ENCODE results near the gene KLK12.

KLK12 gene

DNA sequence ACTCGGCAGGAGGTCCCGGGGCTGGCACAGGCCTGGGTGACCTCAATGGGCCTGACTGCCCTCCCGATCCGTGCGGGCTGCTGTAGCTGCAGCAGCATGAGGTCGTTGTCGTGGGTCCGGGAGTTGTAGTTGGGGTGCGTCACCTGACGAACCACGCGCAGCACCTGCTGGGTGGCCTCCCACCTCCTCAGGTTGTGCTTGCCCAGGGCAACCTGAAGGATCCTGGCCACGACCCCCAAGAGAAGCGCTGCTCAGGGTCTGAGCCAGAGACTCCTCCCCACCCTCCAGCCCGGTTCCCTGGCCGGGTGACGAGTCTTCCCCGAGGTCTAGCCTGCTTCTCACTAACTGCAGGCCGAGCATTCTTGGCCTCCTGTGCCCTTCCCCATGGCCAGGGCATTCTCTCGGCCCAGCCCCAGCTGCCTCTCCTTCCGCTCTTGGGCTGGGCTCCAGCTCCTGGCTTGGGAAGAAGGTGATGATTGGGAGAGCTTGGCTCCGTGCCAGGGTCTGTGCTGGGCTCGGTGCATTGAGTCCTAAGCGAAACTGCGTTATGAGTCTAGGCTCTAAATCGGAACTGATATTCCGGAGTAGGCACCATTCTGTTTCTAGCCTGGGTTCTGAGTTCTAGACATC lies 44.8 kb upstream of the KLK12 start:
- DNase-seq (ENCODE audit: low spot score) = peak; percentile 30
- ChIA-PET CTCF (interaction anchor here (0.9 kb wide), 1 partner anchor 59 kb away, joined by 3 read pairs; no protein-coding TSS in a partner anchor), POLR2A (ENCODE audit: low non-redundant PET) (no interaction called here)
- TF ChIP-seq, protein P1, sequence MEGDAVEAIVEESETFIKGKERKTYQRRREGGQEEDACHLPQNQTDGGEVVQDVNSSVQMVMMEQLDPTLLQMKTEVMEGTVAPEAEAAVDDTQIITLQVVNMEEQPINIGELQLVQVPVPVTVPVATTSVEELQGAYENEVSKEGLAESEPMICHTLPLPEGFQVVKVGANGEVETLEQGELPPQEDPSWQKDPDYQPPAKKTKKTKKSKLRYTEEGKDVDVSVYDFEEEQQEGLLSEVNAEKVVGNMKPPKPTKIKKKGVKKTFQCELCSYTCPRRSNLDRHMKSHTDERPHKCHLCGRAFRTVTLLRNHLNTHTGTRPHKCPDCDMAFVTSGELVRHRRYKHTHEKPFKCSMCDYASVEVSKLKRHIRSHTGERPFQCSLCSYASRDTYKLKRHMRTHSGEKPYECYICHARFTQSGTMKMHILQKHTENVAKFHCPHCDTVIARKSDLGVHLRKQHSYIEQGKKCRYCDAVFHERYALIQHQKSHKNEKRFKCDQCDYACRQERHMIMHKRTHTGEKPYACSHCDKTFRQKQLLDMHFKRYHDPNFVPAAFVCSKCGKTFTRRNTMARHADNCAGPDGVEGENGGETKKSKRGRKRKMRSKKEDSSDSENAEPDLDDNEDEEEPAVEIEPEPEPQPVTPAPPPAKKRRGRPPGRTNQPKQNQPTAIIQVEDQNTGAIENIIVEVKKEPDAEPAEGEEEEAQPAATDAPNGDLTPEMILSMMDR (conservative IDR thresholded peaks at IDR 0.05; ENCODE audit: low read depth) = no peak
- no peak overlapping the region for H3K27ac ChIP-seq

DNA sequence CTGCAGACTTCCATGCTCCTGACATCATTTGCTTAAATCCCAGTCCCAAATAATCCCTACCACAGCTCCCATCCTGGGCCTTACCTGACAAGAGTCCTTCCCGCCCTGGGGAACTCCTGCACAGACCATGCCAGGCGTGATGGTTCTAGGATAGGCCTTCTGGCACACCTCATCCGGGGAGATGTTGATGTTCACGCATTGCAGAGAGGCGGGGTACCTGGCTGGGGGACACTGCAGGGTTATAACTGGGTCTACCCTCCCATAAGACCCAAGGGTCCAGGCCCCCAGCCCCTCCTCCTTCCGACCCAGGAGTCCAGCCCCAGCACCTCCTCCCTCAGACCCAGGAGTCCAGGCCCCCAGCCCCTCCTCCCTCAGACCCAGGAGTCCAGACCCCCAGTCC lies 43.9 kb upstream of the KLK12 start:
- no peak for DNase-seq (ENCODE audit: low spot score)
- ChIA-PET CTCF (interaction anchor here (0.9 kb wide), 1 partner anchor 58 kb away, joined by 3 read pairs; no protein-coding TSS in a partner anchor), POLR2A (ENCODE audit: low non-redundant PET) (no interaction called here)
- H3K27ac ChIP-seq = no peak overlapping the region
- TF ChIP-seq, protein P1 (conservative IDR thresholded peaks at IDR 0.05; ENCODE audit: low read depth) = no peak

DNA sequence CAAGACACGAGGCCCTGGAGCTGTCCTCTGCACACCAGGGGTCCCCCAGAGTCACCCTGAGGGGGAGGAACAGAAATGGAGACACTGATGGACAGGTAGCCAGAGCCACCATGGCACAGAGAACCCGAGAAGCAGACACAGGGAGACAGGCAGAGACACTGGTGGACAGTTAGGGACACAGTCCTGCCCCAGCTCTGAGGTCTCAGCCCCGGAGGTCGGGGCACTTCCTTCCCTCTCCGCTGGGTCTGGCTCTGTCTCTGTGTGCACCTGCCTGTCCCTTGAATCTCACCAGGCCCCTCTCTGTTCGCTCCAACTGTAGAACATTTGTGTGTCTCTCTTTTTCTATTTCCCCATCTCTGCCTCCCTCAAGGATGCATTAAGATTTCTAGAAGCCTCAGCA lies 43.3 kb upstream of the KLK12 start:
- CTCF ChIA-PET = interaction anchor here (1.0 kb wide), 1 partner anchor 16 kb away, joined by 5 read pairs; no protein-coding TSS in a partner anchor
- DNase-seq (ENCODE audit: low spot score) = no peak
- no peak overlapping the region for H3K27ac ChIP-seq
- POLR2A ChIA-PET (ENCODE audit: low non-redundant PET) = no interaction called here
- TF ChIP-seq, protein P1 (conservative IDR thresholded peaks at IDR 0.05; ENCODE audit: low read depth) = no peak

DNA sequence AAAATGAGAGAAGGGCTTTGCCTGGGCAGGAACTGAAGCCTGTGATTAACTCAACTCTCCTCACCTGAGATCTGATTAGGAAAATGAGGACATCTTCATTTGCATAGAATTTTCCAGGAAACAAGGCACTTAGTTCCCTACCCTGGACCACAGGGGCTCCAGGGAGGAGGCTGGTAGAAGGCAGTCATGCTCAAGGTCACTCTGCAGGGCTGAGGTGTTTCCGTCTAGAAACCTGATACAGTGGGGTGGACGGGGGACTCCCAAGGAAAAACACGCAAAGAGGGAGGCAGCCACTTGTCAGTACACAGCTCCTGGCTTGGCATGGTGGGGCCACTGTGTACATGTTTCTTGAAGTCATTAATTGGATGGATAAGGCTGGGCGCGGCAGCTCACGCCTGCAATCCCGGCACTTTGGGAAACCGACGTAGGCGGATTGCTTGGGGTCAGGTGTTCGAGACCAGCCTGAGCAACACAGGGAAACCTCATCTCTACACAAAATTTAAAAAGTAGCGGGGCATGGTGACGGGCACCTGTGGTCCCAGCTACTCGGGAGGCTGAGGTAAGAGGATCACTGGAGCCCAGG lies 41.9 kb upstream of the KLK12 start:
- no peak for DNase-seq (ENCODE audit: low spot score)
- CTCF ChIA-PET = interaction anchor here (1.0 to 1.3 kb wide), 3 partner anchors 18 to 60 kb away, joined by 3 to 5 read pairs (median 4); no protein-coding TSS in a partner anchor

DNA sequence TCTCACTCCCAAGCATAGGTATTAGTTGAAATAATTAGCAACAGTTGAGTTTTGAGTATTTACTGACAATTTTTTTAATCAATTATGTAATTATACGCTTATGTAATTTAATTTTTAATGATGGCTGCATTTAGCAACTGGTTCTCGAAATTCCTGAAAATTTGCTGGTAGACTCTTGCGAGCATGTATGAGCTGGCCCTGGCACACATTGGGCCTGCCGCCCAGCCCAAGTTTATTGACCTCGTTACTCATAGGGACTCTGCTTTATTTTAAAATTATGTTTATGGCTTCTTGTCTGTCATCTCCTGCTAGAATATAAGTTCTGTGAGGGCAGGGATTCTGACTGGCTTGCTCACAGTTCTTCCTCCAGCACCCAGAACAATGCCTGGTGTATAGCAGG lies 41.2 kb upstream of the KLK12 start:
- no peak overlapping the region for H3K27ac ChIP-seq
- ChIA-PET CTCF (interaction anchor here (1.0 to 1.3 kb wide), 2 partner anchors 55 to 59 kb away, joined by 3 to 4 read pairs; no protein-coding TSS in a partner anchor), POLR2A (ENCODE audit: low non-redundant PET) (no interaction called here)

More for the DNA sequence above, 41.9 kb upstream of the KLK12 start:
- TF ChIP-seq, protein P1 (conservative IDR thresholded peaks at IDR 0.05; ENCODE audit: low read depth) = no peak
- POLR2A ChIA-PET (ENCODE audit: low non-redundant PET) = no interaction called here
- no peak overlapping the region for H3K27ac ChIP-seq

DNA sequence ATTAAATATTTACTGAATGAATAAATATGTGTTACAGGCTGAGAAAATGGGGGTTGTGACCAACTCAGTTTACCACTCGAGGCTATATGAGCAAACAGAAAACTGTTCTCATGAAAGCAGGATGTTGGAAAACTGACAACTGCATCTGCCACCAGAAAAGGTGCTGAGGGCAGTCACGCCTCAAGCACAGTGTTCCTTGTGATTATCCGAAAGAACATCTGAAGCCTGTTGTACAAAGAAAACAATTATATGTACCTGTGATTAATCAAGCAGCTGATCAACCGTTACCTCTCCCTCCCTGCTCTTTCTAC lies 36.2 kb upstream of the KLK12 start:
- no peak overlapping the region for H3K27ac ChIP-seq
- TF ChIP-seq, protein P1 (conservative IDR thresholded peaks at IDR 0.05; ENCODE audit: low read depth) = no peak
- CTCF ChIA-PET = no interaction called here
- DNase-seq (ENCODE audit: low spot score) = no peak
- POLR2A ChIA-PET (ENCODE audit: low non-redundant PET) = no interaction called here

More for the DNA sequence above, 41.2 kb upstream of the KLK12 start:
- TF ChIP-seq, protein P1 (conservative IDR thresholded peaks at IDR 0.05; ENCODE audit: low read depth) = no peak
- no peak for DNase-seq (ENCODE audit: low spot score)
